GM18520 (cell line): ENCODE measurements around the gene ADSS2.

Source experiments
- ATAC-seq: cut with Tn5 transposase; IDR thresholded peaks from one replicate; pipeline ENCODE4 v1.9.1; 2021; ENCODE audit not compliant: unreplicated experiment

Gene ADSS2

GRCh38 chr1:244447024-244447423, 4.7 kb downstream of the ADSS2 start:
- ATAC-seq, result no peak

GRCh38 chr1:244445320-244446181, 6.2 kb downstream of the ADSS2 start:
- no peak for ATAC-seq

GRCh38 chr1:244444854-244445253, 6.9 kb downstream of the ADSS2 start:
- ATAC-seq, result no peak

GRCh38 chr1:244442850-244443249, 8.9 kb downstream of the ADSS2 start:
- ATAC-seq, result no peak

- no peak for ATAC-seq
These were observed 12.2 kb downstream of the ADSS2 start for GRCh38 chr1:244439391-244440032.

- no peak for ATAC-seq
These were observed 14.6 kb downstream of the ADSS2 start for GRCh38 chr1:244437086-244437468.

GRCh38 chr1:244436336-244437085, 15.2 kb downstream of the ADSS2 start:
- no peak for ATAC-seq

GRCh38 chr1:244435562-244436205, 16.0 kb downstream of the ADSS2 start:
- ATAC-seq, result no peak

GRCh38 chr1:244431166-244431565, 20.5 kb downstream of the ADSS2 start:
- ATAC-seq, result no peak

GRCh38 chr1:244429818-244430217, 21.9 kb downstream of the ADSS2 start:
- ATAC-seq, result no peak

- ATAC-seq, result no peak
These were observed 24.1 kb downstream of the ADSS2 start for GRCh38 chr1:244427647-244428046.

GRCh38 chr1:244424649-244425334, 26.9 kb downstream of the ADSS2 start:
- ATAC-seq, result no peak

GRCh38 chr1:244422174-244422573, 29.5 kb downstream of the ADSS2 start:
- no peak for ATAC-seq

- no peak for ATAC-seq
These were observed 32.7 kb downstream of the ADSS2 start for GRCh38 chr1:244419024-244419423.

- ATAC-seq, result no peak
These were observed 37.2 kb downstream of the ADSS2 start for GRCh38 chr1:244414543-244414942.

GRCh38 chr1:244413736-244414135, 38.0 kb downstream of the ADSS2 start:
- no peak for ATAC-seq

GRCh38 chr1:244412176-244412575, 39.5 kb downstream of the ADSS2 start:
- no peak for ATAC-seq

GRCh38 chr1:244409701-244410100, 42.0 kb downstream of the ADSS2 start:
- peak; percentile 79 for ATAC-seq

GRCh38 chr1:244406337-244406736, 45.4 kb downstream of the ADSS2 start:
- ATAC-seq, result peak; percentile 61

GRCh38 chr1:244405856-244406255, 45.9 kb downstream of the ADSS2 start:
- ATAC-seq, result no peak

- ATAC-seq, result no peak
These were observed 48.3 kb downstream of the ADSS2 start for GRCh38 chr1:244403431-244403830.
